ENCODE measurements around the gene TNXB. TPM values are rescaled to one million over a fixed set of nuclear protein-coding genes. Genes with fewer than 3 reads are reported as not detected.

TNXB gene
- total and polyA plus RNA-seq, 4 experiments from 2014 or later = 0.31 to 22.4 (median 16.5) TPM; not detected in 1

GRCh38 chr6:32118782-32119628, 9.9 kb upstream of the TNXB start:
- Histone ChIP-seq H3K4me3 (ENCODE audit: low read length in 2 of 2) (no peak overlapping the region), H3K27me3 (ENCODE audit: insufficient read depth, low read length) (no peaks in the 10 kb centered on the region), H3K9me3 (ENCODE audit: control insufficient read depth in 1 of 2, low read length in 2 of 2) (no peaks in the 10 kb centered on the region), H3K27ac (ENCODE audit: low read depth, low read length) (no peak overlapping the region), H3K36me3 (ENCODE audit: insufficient read depth, low read length) (peaks cover 69% of the 10 kb centered on the region), H3K4me1 (ENCODE audit: insufficient read depth, low read length) (peaks cover 8% of the 10 kb centered on the region)
- Mint-ChIP-seq H3K36me3 (peaks cover 39 to 75% of the 10 kb centered on the region in 2 donors), H3K27ac (peak overlapping the region in 6 of 7 donors; percentile 47 to 90 (median 72)), H3K27me3 (no peaks in the 10 kb centered on the region), H3K4me3 (no peak overlapping the region), H3K9me3 (no peaks in the 10 kb centered on the region), H3K4me1 (peaks cover 3 to 19% (median 11%) of the 10 kb centered on the region in 4 donors)
- POLR2A ChIA-PET (ENCODE audit: partially characterized antibody) = interaction anchor here (0.6 to 3.5 kb wide), 8 partner anchors 10 to 77 kb away, joined by 3 to 20 read pairs (median 3); partner anchors contain the start of genes ATF6B, FKBPL and GPSM3
- intact Hi-C loops (cut with micrococcal nuclease) = loop anchor here (1.0 to 2.0 kb wide), 3 partner anchors 35 to 126 kb away; partner anchors contain the start of gene PPT2
- DNase-seq = peak in 4 of 5 donors; percentile 59 to 65 (median 63)
- CTCF ChIA-PET (ENCODE audit: partially characterized antibody) = interaction anchor here (0.6 to 4.3 kb wide), 22 partner anchors 9 to 138 kb away, joined by 3 to 32 read pairs (median 4); partner anchors contain the start of genes AGPAT1, ATF6B, FKBPL and GPSM3

- H3K4me1 Mint-ChIP-seq = peaks cover 5 to 19% (median 10%) of the 10 kb centered on the region in 4 donors
- ChIA-PET POLR2A (ENCODE audit: partially characterized antibody) (interaction anchor here (1.3 kb wide), 1 partner anchor 61 kb away, joined by 3 read pairs; the partner anchor contains the start of gene RNF5), CTCF (ENCODE audit: partially characterized antibody) (interaction anchor here (0.8 to 4.3 kb wide), 13 partner anchors 8 to 136 kb away, joined by 3 to 32 read pairs (median 7); partner anchors contain the start of genes ATF6B, FKBPL, GPSM3 and TNXB)
- Histone ChIP-seq H3K27me3 (ENCODE audit: insufficient read depth, low read length) (no peaks in the 10 kb centered on the region), H3K27ac (ENCODE audit: low read depth, low read length) (no peak overlapping the region), H3K4me1 (ENCODE audit: insufficient read depth, low read length) (peaks cover 8% of the 10 kb centered on the region), H3K9me3 (ENCODE audit: control insufficient read depth in 1 of 2, low read length in 2 of 2) (no peaks in the 10 kb centered on the region), H3K36me3 (ENCODE audit: insufficient read depth, low read length) (peaks cover 62% of the 10 kb centered on the region), H3K4me3 (ENCODE audit: low read length in 2 of 2) (no peak overlapping the region)
- H3K27ac Mint-ChIP-seq = peak overlapping the region in 1 of 7 donors; percentile 53
- no peak for DNase-seq
- peaks cover 34 to 70% of the 10 kb centered on the region in 2 donors for H3K36me3 Mint-ChIP-seq
- H3K4me3 Mint-ChIP-seq = no peak overlapping the region
- H3K27me3 Mint-ChIP-seq = no peaks in the 10 kb centered on the region
- no peaks in the 10 kb centered on the region for H3K9me3 Mint-ChIP-seq
- intact Hi-C loops (cut with micrococcal nuclease) = no loop called here
Observed at GRCh38 chr6:32117461-32117860, 8.3 kb upstream of the TNXB start.

GRCh38 chr6:32116674-32117073, 7.5 kb upstream of the TNXB start:
- DNase-seq = no peak
- Mint-ChIP-seq H3K4me1 (peaks cover 4 to 13% (median 10%) of the 10 kb centered on the region in 4 donors), H3K36me3 (peaks cover 27 to 65% of the 10 kb centered on the region in 2 donors), H3K9me3 (no peaks in the 10 kb centered on the region), H3K4me3 (no peak overlapping the region), H3K27me3 (no peaks in the 10 kb centered on the region), H3K27ac (peak overlapping the region in 2 of 7 donors; percentile 23 to 85)
- no peaks in the 10 kb centered on the region for H3K9me3 ChIP-seq (ENCODE audit: control insufficient read depth in 1 of 2, low read length in 2 of 2)
- H3K4me1 ChIP-seq (ENCODE audit: insufficient read depth, low read length) = peaks cover 8% of the 10 kb centered on the region
- H3K4me3 ChIP-seq (ENCODE audit: low read length in 2 of 2) = no peak overlapping the region
- ChIA-PET CTCF (ENCODE audit: partially characterized antibody) (interaction anchor here (0.8 to 2.8 kb wide), 5 partner anchors 10 to 129 kb away, joined by 3 to 13 read pairs (median 8); partner anchors contain the start of gene GPSM3), POLR2A (ENCODE audit: partially characterized antibody) (interaction anchor here (0.9 kb wide), 1 partner anchor 76 kb away, joined by 3 read pairs; the partner anchor contains the start of gene GPSM3)
- H3K27ac ChIP-seq (ENCODE audit: low read depth, low read length) = no peak overlapping the region
- peaks cover 56% of the 10 kb centered on the region for H3K36me3 ChIP-seq (ENCODE audit: insufficient read depth, low read length)
- H3K27me3 ChIP-seq (ENCODE audit: insufficient read depth, low read length) = no peaks in the 10 kb centered on the region
- intact Hi-C loops (cut with micrococcal nuclease) = no loop called here

- intact Hi-C loops (cut with micrococcal nuclease) = no loop called here
- Mint-ChIP-seq H3K4me3 (no peak overlapping the region), H3K36me3 (peaks cover 19 to 61% of the 10 kb centered on the region in 2 donors), H3K9me3 (no peaks in the 10 kb centered on the region), H3K27ac (peak overlapping the region in 3 of 7 donors; percentile 24 to 73 (median 29)), H3K27me3 (no peaks in the 10 kb centered on the region), H3K4me1 (peaks cover 6 to 13% (median 9%) of the 10 kb centered on the region in 4 donors)
- ChIA-PET POLR2A (ENCODE audit: partially characterized antibody) (no interaction called here), CTCF (ENCODE audit: partially characterized antibody) (no interaction called here)
- peaks cover 8% of the 10 kb centered on the region for H3K4me1 ChIP-seq (ENCODE audit: insufficient read depth, low read length)
- H3K9me3 ChIP-seq (ENCODE audit: control insufficient read depth in 1 of 2, low read length in 2 of 2) = no peaks in the 10 kb centered on the region
- H3K36me3 ChIP-seq (ENCODE audit: insufficient read depth, low read length) = peaks cover 45% of the 10 kb centered on the region
- H3K27ac ChIP-seq (ENCODE audit: low read depth, low read length) = no peak overlapping the region
- no peak for DNase-seq
- H3K4me3 ChIP-seq (ENCODE audit: low read length in 2 of 2) = no peak overlapping the region
- no peaks in the 10 kb centered on the region for H3K27me3 ChIP-seq (ENCODE audit: insufficient read depth, low read length)
Observed at GRCh38 chr6:32115623-32116022, 6.5 kb upstream of the TNXB start.

- CTCF ChIA-PET (ENCODE audit: partially characterized antibody) = interaction anchor here (0.7 kb wide), 1 partner anchor 1379 kb away, joined by 5 read pairs; no protein-coding TSS in a partner anchor
- Mint-ChIP-seq H3K36me3 (peaks cover 17 to 56% of the 10 kb centered on the region in 2 donors), H3K27me3 (no peaks in the 10 kb centered on the region), H3K27ac (peak overlapping the region in 4 of 7 donors; percentile 41 to 64 (median 44)), H3K4me3 (no peak overlapping the region), H3K4me1 (peaks cover 6 to 16% (median 10%) of the 10 kb centered on the region in 4 donors), H3K9me3 (no peaks in the 10 kb centered on the region)
- no peak for DNase-seq
- Histone ChIP-seq H3K4me3 (ENCODE audit: low read length in 2 of 2) (no peak overlapping the region), H3K9me3 (ENCODE audit: control insufficient read depth in 1 of 2, low read length in 2 of 2) (no peaks in the 10 kb centered on the region), H3K27ac (ENCODE audit: low read depth, low read length) (no peak overlapping the region), H3K36me3 (ENCODE audit: insufficient read depth, low read length) (peaks cover 42% of the 10 kb centered on the region), H3K4me1 (ENCODE audit: insufficient read depth, low read length) (peaks cover 8% of the 10 kb centered on the region), H3K27me3 (ENCODE audit: insufficient read depth, low read length) (no peaks in the 10 kb centered on the region)
- intact Hi-C loops (cut with micrococcal nuclease) = no loop called here
- POLR2A ChIA-PET (ENCODE audit: partially characterized antibody) = no interaction called here
Observed at GRCh38 chr6:32114796-32115195, 5.7 kb upstream of the TNXB start.

GRCh38 chr6:32113386-32114352, 4.5 kb upstream of the TNXB start:
- ChIA-PET CTCF (ENCODE audit: partially characterized antibody) (interaction anchor here (0.7 kb wide), 1 partner anchor 1378 kb away, joined by 5 read pairs; no protein-coding TSS in a partner anchor), POLR2A (ENCODE audit: partially characterized antibody) (no interaction called here)
- Histone ChIP-seq H3K27ac (ENCODE audit: low read depth, low read length) (no peak overlapping the region), H3K4me3 (ENCODE audit: low read length in 2 of 2) (no peak overlapping the region), H3K4me1 (ENCODE audit: insufficient read depth, low read length) (peaks cover 6% of the 10 kb centered on the region), H3K27me3 (ENCODE audit: insufficient read depth, low read length) (no peaks in the 10 kb centered on the region), H3K9me3 (ENCODE audit: control insufficient read depth in 1 of 2, low read length in 2 of 2) (no peaks in the 10 kb centered on the region), H3K36me3 (ENCODE audit: insufficient read depth, low read length) (peaks cover 33% of the 10 kb centered on the region)
- Mint-ChIP-seq H3K9me3 (no peaks in the 10 kb centered on the region), H3K4me3 (no peak overlapping the region), H3K4me1 (peaks cover 11 to 16% (median 11%) of the 10 kb centered on the region in 4 donors), H3K27ac (peak overlapping the region in 6 of 7 donors; percentile 9 to 82 (median 42)), H3K27me3 (peaks cover 4% of the 10 kb centered on the region in 2 donors), H3K36me3 (peaks cover 6 to 45% of the 10 kb centered on the region in 2 donors)
- intact Hi-C loops (cut with micrococcal nuclease) = no loop called here
- no peak for DNase-seq
